HEK293T (cell line): ENCODE data around the gene SREBF2.

Source experiments
- CTCF ChIA-PET: fragments of 350-600 bp; formaldehyde crosslinking; extraction: SDS; loops from one replicate; lab custom pipeline; 2021; ENCODE audit warnings: antibody characterized with exemption, inconsistent platforms; lab: Yijun Ruan, JAX
- POLR2A ChIA-PET: fragments of 350-600 bp; formaldehyde crosslinking; extraction: SDS; loops from one replicate; lab custom pipeline; 2020; ENCODE audit warnings: antibody characterized with exemption, inconsistent platforms; lab: Yijun Ruan, JAX
- DNase-seq: peaks from one replicate; pipeline ENCODE4 v3.0.0; 2012; ENCODE audit warnings: mixed read lengths; ENCODE audit errors: extremely low spot score
- ARNT ChIP-seq: fragments of 450-650 bp; IDR thresholded peaks from 2 replicates; pipeline ENCODE4 v1.6.1; 2017; ENCODE audit warnings: mild to moderate bottlenecking
- BHLHE40 ChIP-seq: fragments of 450-650 bp; IDR thresholded peaks from 2 replicates; pipeline ENCODE4 v1.6.1; 2016; ENCODE audit warnings: mild to moderate bottlenecking, moderate library complexity, borderline replicate concordance
- CTBP1 ChIP-seq: fragments of 450-650 bp; IDR thresholded peaks from 2 replicates; pipeline ENCODE4 v1.6.1; 2016; ENCODE audit warnings: borderline replicate concordance
- ELF4 ChIP-seq: fragments of 450-650 bp; IDR thresholded peaks from 2 replicates; pipeline ENCODE4 v1.6.1; 2017; ENCODE audit warnings: antibody characterized with exemption
- FOXA1 ChIP-seq: fragments of 450-650 bp; IDR thresholded peaks from 2 replicates; pipeline ENCODE4 v1.6.1; 2016; ENCODE audit warnings: mild to moderate bottlenecking
- FOXK2 ChIP-seq: fragments of 450-650 bp; IDR thresholded peaks from 2 replicates; pipeline ENCODE4 v1.6.1; 2016; ENCODE audit warnings: mild to moderate bottlenecking
- FOXM1 ChIP-seq: fragments of 450-650 bp; IDR thresholded peaks from 2 replicates; pipeline ENCODE4 v1.6.1; 2017; ENCODE audit warnings: mild to moderate bottlenecking, borderline replicate concordance
- HDGF ChIP-seq: fragments of 450-650 bp; IDR thresholded peaks from 2 replicates; pipeline ENCODE4 v1.6.1; 2017; ENCODE audit warnings: antibody characterized with exemption, borderline replicate concordance
- L3MBTL2 ChIP-seq: fragments of 450-650 bp; conservative IDR thresholded peaks from 2 replicates; pipeline ENCODE4 v1.6.1; 2016; ENCODE audit warnings: mild to moderate bottlenecking
- LEF1 ChIP-seq: fragments of 450-650 bp; IDR thresholded peaks from 2 replicates; pipeline ENCODE4 v1.6.1; 2017; ENCODE audit warnings: mild to moderate bottlenecking, borderline replicate concordance
- NFRKB ChIP-seq: fragments of 450-650 bp; IDR thresholded peaks from 2 replicates; pipeline ENCODE4 v1.6.1; 2016; ENCODE audit warnings: mild to moderate bottlenecking, moderate library complexity
- SP1 ChIP-seq: fragments of 450-650 bp; IDR thresholded peaks from 2 replicates; pipeline ENCODE4 v1.6.1; 2017
- SUZ12 ChIP-seq: fragments of 450-650 bp; IDR thresholded peaks from 2 replicates; pipeline ENCODE4 v1.6.1; 2016; ENCODE audit warnings: mild to moderate bottlenecking
- TARDBP ChIP-seq: fragments of 450-650 bp; IDR thresholded peaks from 2 replicates; pipeline ENCODE4 v1.6.1; 2016
- ZNF384 ChIP-seq: fragments of 450-650 bp; IDR thresholded peaks from 2 replicates; pipeline ENCODE4 v1.6.1; 2016
- TF ChIP-seq, protein P1 (sequence below): fragments of 450-650 bp; IDR thresholded peaks from 2 replicates; pipeline ENCODE4 v1.6.1; 2016

Gene SREBF2

DNA sequence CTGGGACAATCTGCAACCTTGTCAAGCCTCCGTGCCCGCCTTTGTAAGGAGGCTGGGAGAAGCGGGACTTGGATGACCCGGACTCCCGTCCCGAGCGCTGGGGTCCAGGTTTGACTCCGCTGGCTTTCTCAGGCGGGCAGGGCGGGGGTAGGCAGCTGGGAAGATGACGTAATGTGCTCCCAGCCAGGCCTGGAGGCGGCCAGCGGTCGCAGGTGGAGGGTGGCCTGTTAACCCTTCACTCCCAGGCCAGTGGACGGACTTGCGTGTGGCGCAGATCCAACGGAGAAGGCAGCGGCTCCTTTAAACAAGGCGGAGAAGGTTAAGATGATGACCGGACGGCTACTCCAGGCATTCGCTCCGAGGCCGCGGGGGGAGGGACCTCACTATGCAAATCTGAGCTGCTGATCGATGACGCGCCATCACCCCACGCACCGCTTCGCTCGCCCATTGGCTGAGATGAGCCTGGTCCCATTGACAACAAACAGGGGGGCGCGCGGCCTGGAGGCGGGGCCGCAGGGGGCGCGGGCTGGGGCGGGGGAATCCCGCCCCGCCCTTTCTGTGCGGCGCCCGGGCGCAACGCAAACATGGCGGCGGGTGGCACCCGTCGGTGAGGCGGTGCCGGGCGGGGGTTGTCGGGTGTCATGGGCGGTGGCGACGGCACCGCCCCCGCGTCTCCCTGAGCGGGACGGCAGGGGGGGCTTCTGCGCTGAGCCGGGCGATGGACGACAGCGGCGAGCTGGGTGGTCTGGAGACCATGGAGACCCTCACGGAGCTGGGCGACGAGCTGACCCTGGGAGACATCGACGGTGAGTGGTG, at the start of gene SREBF2:
SREBF2 (plus strand) TSS at position 553 of the 816 bp plus-strand sequence; CDS start at position 719, 166 bp downstream.
- ChIA-PET POLR2A (interaction anchor here (0.7 to 3.5 kb wide), 20 partner anchors 9 to 451 kb away, joined by 3 to 35 read pairs (median 4); partner anchors contain the start of genes CCDC134, CENPM, SNU13 and TEF), CTCF (interaction anchor here (0.6 to 1.4 kb wide), 3 partner anchors 25 to 108 kb away, joined by 3 to 6 read pairs (median 4); no protein-coding TSS in a partner anchor)
- TF ChIP-seq ELF4 = no peak
- TF ChIP-seq, protein P1, sequence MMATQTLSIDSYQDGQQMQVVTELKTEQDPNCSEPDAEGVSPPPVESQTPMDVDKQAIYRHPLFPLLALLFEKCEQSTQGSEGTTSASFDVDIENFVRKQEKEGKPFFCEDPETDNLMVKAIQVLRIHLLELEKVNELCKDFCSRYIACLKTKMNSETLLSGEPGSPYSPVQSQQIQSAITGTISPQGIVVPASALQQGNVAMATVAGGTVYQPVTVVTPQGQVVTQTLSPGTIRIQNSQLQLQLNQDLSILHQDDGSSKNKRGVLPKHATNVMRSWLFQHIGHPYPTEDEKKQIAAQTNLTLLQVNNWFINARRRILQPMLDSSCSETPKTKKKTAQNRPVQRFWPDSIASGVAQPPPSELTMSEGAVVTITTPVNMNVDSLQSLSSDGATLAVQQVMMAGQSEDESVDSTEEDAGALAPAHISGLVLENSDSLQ = peak; percentile 22; the same call in 1 of the 2 replicates
- DNase-seq = peak; percentile 96

DNA sequence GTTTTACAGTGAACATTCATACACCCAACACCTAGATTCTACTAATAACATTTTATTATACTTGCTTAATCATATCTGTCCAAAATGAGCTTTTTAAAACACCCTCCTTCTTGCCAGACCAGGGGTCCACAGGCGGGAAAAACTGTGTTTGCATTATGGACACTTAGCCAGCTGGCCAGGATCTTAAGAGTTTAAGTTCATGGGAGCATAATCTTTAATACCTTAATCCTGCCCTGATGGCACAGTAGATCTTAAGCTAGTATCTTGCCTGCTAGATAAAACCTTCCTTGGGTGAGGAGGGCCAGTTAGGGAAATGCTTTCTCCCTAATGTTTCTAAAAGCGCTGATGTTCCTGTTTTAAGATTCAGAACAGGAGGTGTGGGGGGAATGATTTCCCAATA, 45.6 kb upstream of the SREBF2 start:
- ChIA-PET CTCF (interaction anchor here (1.1 kb wide), 1 partner anchor 12 kb away, joined by 3 read pairs; no protein-coding TSS in a partner anchor), POLR2A (interaction anchor here (0.9 to 2.4 kb wide), 3 partner anchors 8 to 13 kb away, joined by 3 to 31 read pairs (median 4); partner anchors contain the start of gene CCDC134)
- TF ChIP-seq LEF1 (no peak), FOXA1 (no peak), SP1 (no peak), FOXK2 (no peak), NFRKB (no peak), HDGF (no peak), L3MBTL2 (no peak), ZNF384 (no peak), ARNT (no peak), CTBP1 (no peak), FOXM1 (no peak), SUZ12 (no peak), ELF4 (no peak)
- DNase-seq = no peak

DNA sequence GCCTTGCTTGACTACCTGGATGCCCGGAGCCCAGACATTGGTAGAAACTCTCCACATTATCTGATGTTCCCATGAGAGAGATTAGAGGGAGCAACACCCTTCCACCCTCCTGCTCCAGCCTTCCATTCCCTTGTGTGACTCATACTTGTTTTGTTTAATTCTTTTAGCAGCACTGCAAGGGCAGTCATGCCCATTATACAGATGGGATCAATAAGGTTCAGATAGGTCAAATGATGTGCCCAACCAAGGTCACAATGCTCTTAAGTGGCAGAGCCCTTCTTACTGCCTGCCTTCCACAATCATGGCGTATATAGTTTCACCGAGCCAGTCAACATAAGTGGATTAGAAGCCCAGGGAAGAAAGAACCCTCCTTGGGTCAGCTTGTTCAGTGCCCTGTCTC, 39.0 kb upstream of the SREBF2 start:
- TF ChIP-seq FOXK2 (no peak), FOXA1 (no peak), SP1 (no peak), NFRKB (no peak), TARDBP (no peak), ARNT (no peak), SUZ12 (no peak), LEF1 (no peak)
- TF ChIP-seq, protein P1 = no peak
- ChIA-PET POLR2A (no interaction called here), CTCF (no interaction called here)

DNA sequence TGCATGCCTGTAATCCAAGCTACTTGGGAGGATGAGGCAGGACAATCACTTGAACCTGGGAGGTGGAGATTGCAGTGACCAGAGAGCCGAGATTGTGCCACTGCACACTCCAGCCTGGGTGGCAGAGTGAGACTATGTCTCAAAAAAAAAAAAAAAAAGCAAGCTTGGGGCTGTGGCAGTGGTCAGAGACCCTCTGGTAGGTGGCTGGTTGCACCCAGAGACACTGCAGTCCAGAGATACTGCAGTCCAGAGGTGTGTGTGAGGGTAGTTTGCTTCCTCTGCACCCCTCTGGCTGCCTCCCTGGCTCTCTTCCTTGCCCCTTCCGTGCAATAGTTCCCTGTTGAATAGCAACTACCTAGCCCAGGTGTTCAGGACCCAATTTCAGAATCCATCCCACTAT, 34.2 kb upstream of the SREBF2 start:
- TF ChIP-seq TARDBP = no peak
- TF ChIP-seq NFRKB = no peak
- TF ChIP-seq HDGF = no peak
- ChIA-PET CTCF (interaction anchor here (1.1 to 3.1 kb wide), 2 partner anchors 11 to 101 kb away, joined by 3 to 22 read pairs; no protein-coding TSS in a partner anchor), POLR2A (interaction anchor here (1.0 to 2.9 kb wide), 8 partner anchors 9 to 148 kb away, joined by 3 to 33 read pairs (median 8); partner anchors contain the start of genes CENPM and MEI1)
- no peak for DNase-seq

More for the DNA sequence above, 39.0 kb upstream of the SREBF2 start:
- DNase-seq = no peak

DNA sequence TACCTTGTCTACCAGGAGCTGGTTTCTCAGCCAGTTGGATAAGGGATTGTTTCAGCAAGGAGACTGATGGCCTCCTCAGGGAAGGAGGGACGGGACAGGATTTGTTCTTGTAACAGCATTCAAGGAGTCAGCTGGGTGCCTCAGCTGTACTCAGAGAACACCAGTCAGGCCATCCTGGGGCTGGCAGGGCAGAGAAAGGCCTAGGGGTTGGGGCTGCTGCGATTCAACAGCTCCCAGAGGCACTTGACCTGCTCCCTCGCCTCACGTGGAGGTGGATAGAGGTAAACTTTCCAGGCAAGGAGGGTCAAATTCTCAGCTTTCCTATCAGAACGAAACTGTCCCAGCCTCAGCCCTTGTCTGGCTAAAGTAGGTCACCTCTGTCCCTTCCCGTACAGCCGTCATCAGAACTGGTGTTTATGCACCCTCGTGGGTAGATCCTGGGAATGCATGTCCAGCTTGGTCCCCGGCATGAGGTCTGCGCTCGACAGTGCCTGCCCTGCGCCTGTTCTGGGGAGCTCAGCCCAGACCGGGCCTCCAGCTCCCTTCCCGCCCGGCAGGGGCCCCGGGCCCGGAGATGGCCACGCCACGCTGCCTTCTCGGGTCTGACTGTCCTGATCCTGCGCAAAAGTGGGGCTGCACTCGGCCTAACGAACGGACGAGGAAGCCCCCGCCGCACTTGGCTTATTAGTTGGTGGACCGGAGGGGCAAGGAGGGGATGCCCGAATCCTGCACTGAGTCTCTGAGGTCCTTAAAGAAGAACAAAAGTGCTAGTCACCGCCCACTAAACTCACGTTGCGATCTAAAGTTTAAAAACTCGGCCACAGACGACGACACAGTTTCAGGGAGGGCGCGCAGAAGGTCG, 33.2 kb upstream of the SREBF2 start:
- ChIA-PET CTCF (interaction anchor here (1.0 to 3.1 kb wide), 5 partner anchors 12 to 141 kb away, joined by 3 to 22 read pairs (median 3); no protein-coding TSS in a partner anchor), POLR2A (interaction anchor here (0.7 to 2.8 kb wide), 45 partner anchors 7 to 351 kb away, joined by 3 to 35 read pairs (median 6); partner anchors contain the start of genes CENPM, MEI1, SNU13 and SREBF2)
- peak; percentile 36 for DNase-seq
- no peak for TF ChIP-seq FOXK2
- peak; percentile 73 for TF ChIP-seq L3MBTL2

DNA sequence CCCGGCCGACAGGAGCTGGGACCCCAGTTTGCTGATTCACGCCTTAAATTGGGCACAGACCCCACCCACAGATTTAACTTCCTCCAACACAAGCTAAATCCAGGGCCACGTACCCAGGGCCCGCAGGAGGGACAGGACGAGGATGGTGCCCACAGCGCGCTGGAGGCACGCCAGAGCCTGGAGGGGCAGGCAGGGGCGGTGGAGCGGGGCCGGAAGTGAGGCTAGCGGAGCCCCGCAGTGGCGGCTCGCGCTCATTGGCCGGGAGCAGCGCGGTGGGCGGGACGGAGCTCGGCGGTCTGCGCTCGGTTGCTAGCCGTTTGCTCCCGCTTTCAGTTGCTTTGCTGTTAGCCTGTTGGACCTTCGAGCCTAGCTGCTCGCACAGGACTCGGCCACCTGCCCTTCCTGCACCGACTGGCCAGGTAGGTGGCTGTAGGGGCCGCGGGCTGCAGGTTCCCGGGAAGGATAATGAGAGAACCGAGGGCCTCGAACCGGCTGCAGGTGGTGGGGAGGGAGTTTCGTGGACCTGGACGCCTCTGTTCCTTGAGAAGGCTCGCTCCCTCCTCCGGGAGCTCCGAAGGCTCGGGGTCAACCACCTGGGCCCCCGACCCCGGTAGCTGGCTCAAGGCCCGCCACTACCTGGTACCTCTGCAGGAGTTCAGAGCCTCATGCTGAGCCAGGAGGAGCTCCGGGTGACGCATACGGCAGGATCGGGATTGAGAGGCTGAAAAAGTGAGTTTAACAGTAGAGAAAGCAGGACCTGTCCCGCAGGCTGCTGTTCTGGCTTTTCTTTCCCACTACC, 32.4 kb upstream of the SREBF2 start, which contains the start of gene CCDC134:
CCDC134 (plus strand) TSS at position 332 of the 799 bp plus-strand sequence. CDS start 8,212 bp downstream, outside the sequence.
- TF ChIP-seq BHLHE40 (no peak), ELF4 (peak; percentile 72; the same call in 1 of the 2 replicates), L3MBTL2 (peak; percentile 77)
- peak; percentile 97 for DNase-seq
- ChIA-PET POLR2A (interaction anchor here (0.6 to 2.8 kb wide), 56 partner anchors 8 to 1999 kb away, joined by 3 to 35 read pairs (median 4); partner anchors contain the start of genes CENPM, MEI1, SNU13 and SREBF2), CTCF (interaction anchor here (0.9 to 3.1 kb wide), 5 partner anchors 38 to 140 kb away, joined by 3 to 22 read pairs (median 4); no protein-coding TSS in a partner anchor)
